Activated CD4-positive, alpha-beta T cell treated with anti-CD3 and anti-CD28 coated beads, Interleukin-2, Interleukin-4, amounts not matched to agents 100 ng/mL and 50 ng/mL, durations not matched to agents 16 hours and 8 hours (primary cell): ENCODE measurements around the gene ABCC1.

Experiments
- DNase-seq: peaks from one replicate; pipeline ENCODE4 v3.0.0-alpha.2; 2020; ENCODE audit warnings: low spot score

Gene ABCC1

DNA sequence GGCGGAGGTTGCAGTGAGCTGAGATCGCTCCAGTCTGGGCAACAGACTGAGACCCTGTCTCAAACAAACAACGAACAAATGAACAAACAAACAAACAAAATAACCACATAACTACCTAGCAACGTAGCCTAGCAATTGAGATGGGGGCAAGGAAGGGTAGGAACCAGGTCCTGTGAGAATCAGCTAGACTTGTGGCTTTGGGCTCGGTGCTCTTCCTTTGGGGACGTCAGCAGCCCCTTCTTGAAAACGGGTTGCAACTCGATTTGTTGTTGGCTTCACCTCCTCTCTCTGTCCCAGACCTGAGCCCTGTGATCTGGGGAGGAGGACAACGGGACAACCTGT is 72.2 kb downstream of the ABCC1 start:
- no peak for DNase-seq

DNA sequence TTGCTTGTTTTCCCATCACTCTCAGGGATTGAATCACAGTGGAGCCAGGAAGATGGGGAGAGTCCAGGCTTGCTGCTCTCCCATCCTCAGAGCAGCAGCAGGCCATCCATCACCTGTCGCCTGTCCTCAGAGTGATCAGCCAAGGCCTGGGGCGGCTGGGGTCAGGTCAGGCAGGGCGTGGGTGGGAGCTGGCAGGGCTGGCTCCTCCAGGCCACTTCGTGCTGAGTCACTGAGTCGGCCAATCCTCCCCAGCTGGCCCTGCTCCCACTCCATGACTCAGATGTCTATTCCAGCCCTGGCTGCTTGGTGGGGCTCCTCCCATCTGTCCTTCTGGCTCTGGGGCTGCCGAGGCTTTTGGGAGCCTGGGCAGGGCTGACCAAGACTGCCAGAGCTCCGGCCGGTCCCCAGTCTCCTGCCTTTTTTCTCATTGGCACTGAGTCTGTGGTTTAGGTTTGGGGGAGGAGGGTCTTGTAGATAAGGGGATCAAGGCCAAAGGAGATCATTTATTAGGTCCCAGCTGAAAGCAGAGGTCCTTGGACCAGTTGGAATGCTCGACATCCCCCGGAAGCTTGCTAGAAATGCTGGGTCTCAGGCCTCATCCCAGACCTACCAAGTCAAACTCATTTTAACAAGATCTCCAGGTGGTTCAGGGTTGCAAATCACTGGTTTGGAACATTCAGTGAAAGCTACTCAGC is 72.7 kb downstream of the ABCC1 start:
- DNase-seq: no peak

DNA sequence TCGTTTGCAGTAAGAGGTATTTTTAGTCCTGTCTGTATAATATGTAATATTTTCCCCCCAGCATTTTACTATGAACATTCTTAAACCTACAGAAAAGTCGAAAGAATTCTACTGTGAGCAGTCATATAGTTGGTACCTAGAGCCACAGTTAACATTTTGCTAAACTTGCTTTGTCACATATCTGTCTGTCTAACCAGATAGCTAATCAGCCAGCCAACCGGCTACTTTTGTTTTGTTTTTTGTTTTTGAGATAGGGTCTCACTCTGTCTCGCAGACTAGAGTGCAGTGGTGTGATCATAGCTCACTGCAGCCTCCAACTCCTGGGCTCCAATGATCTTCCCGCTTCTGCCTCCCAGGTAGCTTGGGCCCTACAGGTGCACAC is 73.3 kb downstream of the ABCC1 start:
- DNase-seq: no peak

DNA sequence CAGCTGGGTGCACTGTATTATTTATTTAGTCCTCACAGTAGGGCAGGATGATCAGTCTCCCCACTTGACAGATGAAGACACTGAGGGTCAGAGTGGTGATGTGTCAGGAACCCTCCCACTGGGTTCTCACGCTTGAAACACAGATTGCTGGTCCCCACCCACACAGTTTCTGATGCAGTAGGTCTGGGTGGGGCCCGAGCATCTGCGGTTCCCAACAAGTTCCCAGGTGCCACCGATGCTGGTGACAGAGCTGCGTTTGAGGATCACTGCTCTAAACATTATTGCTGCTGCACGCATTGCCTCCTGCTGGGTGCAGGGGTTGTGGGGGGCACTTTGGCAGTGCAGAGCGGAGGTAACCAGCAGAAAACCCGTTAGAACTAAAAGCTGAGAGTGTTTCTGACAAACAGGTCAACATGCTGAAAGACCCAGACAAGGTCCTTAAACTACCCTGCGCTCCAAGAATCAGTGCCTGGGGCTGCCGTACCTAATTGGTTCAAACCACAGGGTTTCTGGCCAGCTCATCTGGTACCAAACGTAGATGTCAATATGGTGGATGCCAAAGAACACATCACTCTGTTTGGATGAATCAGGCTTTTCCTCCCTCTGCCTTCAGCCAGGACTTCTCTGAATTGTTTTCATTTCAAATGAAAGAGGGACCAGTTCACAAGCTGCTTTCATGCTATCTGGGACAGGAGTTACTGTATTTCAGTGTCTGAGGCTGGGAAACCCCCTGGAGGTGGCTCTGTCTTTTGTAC is 76.0 kb downstream of the ABCC1 start:
- peak; percentile 57 for DNase-seq

DNA sequence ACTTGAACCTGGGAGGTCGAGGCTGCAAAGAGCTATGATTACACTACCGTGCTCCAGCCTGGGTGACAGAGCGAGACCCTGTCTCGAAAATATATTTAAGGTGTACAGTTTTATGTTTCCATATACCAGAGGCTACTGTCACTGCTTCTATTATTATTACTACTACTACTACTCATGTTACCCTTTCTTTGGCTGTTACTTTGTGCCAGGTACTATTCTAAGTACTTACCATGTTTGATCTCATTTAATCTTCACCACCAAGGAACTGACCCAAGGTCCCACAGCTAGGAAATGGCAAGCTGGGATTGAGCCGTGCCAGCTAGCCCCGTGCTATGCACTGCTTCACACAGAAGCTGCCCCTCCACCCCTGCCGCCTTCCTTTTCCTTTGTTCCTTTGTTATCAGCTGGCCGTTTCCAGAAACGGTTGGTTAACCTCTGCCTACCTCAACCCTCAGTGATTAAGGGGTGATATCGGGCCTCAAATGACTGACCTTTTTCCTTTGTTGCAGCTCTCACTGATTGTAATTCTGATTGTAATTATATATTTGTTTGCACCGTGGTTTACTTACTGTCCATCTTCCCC is 78.4 kb downstream of the ABCC1 start:
- DNase-seq: no peak

DNA sequence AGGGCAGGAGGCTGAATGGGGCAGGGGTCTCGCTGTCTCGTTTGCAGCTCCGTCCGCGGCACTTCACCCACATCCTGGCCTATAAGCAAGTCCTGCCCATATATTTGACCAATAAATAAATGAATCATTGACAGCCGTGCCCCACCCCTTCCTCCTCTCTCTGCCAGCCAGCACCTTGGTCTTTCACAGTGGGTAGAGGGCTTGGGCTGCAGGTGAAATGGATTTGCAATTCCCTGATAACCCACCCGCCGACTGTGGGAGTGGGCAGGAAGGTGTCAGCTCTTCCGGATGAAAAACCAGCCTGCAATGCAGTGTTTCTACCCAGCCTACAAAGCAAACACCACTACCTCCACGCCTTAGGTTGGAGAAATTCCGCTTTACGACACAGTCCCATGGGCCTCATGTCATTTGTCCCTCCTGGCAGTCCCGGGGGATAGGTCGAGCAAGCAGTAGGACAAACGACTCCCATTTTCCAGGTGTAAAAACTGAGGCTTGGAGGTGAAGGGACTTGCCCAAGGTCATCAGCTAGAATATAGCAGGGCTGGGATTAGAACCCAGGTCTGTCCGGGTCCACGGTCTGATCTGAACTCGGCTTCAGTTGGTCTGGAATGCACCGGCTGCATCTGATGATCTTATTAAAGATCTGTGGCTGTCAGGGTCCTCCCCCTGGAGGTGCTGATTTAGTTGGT is 79.0 kb downstream of the ABCC1 start:
- DNase-seq: no peak

- no peak for DNase-seq
These were observed 80.1 kb downstream of the ABCC1 start for GRCh38 chr16:16029431-16030011.

DNA sequence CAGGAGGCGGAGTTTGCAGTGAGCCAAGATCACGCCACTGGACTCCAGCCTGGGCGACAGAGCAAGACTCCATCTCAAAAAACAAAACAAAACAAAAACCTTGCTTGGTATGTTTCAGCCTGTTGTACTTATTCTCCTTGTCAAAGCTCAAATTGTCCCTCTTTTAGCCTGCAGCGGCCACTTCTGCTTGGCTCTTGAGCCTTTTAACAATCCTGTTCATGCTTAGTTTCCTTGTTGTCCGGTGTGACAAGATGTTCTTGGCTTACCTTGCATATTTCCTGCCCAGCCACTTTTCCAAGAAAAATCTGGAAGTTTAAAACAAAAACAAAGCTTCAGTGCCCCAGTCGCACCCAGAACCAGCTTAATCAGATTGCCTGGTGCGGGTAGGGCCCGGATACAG is 81.0 kb downstream of the ABCC1 start:
- DNase-seq: no peak

DNA sequence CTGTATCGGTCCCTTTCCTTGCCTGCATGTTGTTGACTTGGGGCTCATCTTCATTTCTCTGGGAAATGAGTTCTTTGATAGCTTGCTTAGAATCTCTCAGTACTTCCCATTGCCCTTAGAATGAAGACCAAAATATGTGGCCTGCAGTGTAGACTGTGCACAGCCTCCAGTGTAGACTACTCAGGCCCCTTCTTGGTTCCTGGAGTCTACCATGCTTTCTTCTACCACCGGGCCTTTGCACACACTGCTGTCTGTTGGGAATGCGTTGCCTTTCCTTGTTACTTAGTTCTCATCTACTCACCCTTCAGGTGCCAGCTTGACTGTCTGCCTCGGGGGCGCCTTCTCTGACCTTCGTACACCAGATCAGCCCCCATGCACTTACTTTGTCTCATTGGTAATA is 82.0 kb downstream of the ABCC1 start:
- no peak for DNase-seq

- no peak for DNase-seq
These were observed 83.0 kb downstream of the ABCC1 start for GRCh38 chr16:16032271-16032979.

GRCh38 chr16:16033208-16033717 is 83.8 kb downstream of the ABCC1 start:
- peak; percentile 46 for DNase-seq

DNA sequence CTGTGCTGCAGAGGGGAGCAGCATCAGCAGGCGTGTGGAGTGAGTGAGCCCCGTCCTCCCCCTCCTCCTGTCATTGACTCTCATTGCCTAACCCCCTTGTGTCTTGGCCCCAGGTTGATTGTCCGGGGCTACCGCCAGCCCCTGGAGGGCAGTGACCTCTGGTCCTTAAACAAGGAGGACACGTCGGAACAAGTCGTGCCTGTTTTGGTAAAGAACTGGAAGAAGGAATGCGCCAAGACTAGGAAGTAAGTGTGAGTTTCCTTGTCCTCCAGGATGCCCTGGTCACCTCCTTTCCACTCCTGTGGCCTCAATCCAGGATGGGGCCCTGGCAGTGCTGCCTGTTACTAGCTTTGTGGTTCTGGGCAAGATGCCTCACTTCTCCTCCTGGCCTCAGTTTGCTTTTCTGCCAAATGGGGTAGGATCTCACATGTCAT is 87.0 kb downstream of the ABCC1 start:
- DNase-seq: no peak

- DNase-seq: no peak
These were observed 88.1 kb downstream of the ABCC1 start for GRCh38 chr16:16037521-16037920.

- no peak for DNase-seq
These were observed 88.6 kb downstream of the ABCC1 start for GRCh38 chr16:16037970-16038369.

- no peak for DNase-seq
These were observed 89.5 kb downstream of the ABCC1 start for GRCh38 chr16:16038950-16039349.

DNA sequence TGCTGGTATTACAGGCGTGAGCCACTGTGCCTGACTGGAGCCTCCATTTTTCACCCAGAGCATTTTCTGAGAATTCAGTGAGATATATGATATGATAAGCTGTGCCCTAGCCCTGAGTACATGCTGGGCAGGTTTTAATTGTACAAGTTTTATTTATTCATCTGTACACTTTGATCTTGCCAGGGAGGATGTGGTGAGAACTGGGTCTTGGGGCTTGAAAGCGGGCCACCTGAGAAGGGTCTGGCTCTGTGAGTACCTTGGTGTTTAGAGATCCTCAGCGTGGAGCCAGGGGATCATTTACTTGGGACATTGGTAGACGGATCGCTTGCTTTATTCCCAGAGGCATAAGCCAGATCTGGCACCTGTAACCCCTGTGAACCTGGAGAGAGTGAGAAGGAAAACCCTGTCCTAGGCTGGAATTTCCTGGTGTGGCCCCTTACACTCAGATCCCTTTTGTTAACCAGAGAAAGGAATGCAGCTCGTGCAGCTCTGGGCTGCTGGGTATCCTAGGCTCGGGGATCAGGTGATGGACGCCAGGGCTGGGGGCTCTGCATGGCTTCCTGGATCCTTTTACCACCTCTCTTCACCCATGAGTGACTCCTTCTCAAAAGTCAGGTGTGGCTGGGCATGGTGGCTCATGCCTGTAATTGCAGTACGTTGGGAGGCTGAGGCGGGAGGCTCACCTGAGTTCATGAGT is 91.9 kb downstream of the ABCC1 start:
- no peak for DNase-seq

DNA sequence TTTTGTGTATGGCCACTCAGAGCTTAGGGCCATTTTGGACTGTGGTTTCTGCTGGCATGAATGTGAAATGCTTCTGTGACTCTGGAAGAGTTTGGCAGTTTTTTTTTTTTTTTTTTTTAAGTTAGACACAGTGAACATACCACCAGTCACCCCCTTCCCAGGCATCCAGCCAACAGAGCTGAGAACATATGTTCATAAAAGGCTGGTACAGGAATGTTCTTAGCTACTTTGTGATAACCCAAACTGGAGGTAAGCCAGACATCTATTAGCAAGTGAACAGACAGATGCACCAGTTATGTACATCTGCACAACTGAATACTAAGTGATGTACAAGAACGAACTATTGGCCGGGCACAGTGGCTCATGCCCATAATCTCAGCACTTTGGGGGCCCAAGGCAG is 92.7 kb downstream of the ABCC1 start:
- no peak for DNase-seq

DNA sequence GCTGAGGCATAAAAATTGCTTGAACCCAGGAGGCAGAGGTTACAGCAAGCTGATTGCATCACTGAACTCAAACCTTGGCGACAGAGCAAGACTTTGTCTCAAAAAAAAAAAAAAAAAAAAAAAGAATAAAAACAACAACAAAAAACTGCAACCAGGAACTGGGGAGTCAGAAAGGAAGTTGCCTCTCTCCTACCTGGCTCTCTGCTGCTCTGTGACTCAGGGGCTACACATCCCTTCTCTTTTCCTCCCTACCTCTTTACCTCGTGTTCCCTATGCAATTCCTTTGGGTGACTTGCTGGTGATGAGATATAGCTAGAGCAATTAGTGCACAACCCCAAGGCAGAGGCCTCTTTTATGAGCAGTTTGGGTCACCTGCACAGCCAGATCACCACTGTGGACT is 95.9 kb downstream of the ABCC1 start:
- no peak for DNase-seq

DNA sequence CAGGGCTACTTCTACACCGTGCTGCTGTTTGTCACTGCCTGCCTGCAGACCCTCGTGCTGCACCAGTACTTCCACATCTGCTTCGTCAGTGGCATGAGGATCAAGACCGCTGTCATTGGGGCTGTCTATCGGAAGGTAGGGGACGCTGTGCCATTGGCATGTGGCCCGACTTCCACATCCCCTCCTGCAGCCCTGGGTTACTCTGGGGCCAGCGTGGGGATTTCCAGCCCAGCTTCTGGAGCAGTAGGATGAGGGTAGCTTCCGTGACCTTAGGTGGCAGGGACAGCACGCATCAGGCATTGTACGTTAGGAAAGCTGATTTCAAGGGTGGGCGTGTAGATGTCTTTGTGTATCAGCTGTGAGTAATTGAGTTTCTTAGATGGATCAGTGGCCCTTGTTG is 96.5 kb downstream of the ABCC1 start:
- no peak for DNase-seq

DNA sequence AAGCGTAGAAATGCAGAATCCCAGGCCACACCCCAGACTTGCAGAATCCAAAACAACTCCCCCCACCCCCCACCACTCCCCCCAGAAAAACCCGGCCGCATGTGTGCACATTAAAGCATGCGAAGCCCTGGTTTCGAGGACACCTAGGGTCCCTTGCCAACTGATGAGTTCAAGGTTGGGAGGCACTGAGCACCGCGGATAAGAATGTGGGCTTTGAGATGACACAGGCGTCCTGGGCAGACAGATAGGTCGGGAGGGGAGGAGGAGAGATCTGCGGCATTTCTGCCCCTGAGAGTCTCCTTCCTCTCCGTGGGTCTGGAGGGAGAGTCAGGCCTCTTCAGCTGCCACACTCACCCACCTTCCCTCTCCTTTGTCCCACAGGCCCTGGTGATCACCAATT is 98.3 kb downstream of the ABCC1 start:
- DNase-seq: no peak
